HG03103 (cell line): ENCODE results near the gene UBE2D4.
"Not testable (repeated sequence)": the region's sequence is repeated elsewhere in the genome, so short reads cannot be mapped to it uniquely, and the experiment has no call there.

Source experiments
- ATAC-seq: cut with Tn5 transposase; IDR thresholded peaks from one replicate; pipeline ENCODE4 v1.9.1; 2021; ENCODE audit warnings: low read depth; ENCODE audit not compliant: unreplicated experiment

UBE2D4 gene

DNA sequence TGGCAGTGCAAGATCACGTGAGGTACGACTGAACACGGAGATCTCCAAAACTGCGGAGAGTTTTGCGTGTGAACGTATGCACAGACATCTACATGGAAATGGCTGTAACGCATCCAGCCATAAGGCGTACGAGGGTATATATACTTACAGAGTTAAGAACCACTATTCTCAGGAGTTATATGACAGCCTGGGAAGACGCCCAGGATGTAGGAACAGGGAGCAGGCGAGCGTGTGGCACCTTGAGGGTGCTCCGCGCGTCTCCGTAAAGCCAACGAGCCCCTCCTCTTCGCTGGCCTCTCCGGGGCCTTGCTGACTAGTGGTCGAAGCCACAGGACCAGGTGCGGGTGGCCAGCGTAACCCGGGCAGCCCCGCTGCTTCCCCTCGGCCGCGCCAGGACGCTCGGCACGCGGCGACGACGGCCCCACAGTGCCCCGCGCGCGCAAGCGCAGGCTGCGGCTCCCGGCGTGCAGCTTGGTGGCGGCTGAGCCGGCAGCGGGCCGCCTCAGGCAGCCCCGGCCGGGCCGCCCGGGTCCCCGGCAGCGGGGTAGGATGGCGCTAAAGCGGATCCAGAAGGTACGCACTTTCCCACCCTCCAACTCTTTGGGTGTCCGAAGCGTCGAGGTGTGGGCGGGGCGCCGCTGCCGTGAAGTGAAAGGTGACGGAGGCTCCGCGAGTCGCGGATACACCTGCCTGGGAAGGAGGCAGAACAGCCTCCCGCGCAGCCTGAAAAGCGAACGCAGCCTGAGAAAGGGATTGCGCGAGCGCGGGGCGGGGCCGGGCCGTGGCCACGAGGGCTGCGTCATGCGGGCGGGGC is at the start of gene UBE2D4:
UBE2D4 (plus strand) TSS at position 453 of the 814 bp plus-strand sequence; CDS start at position 550, 97 bp downstream.
- peak; percentile 83 for ATAC-seq

- no peak for ATAC-seq
Measured at GRCh38 chr7:43876976-43877745, 49.1 kb upstream of the UBE2D4 start.

DNA sequence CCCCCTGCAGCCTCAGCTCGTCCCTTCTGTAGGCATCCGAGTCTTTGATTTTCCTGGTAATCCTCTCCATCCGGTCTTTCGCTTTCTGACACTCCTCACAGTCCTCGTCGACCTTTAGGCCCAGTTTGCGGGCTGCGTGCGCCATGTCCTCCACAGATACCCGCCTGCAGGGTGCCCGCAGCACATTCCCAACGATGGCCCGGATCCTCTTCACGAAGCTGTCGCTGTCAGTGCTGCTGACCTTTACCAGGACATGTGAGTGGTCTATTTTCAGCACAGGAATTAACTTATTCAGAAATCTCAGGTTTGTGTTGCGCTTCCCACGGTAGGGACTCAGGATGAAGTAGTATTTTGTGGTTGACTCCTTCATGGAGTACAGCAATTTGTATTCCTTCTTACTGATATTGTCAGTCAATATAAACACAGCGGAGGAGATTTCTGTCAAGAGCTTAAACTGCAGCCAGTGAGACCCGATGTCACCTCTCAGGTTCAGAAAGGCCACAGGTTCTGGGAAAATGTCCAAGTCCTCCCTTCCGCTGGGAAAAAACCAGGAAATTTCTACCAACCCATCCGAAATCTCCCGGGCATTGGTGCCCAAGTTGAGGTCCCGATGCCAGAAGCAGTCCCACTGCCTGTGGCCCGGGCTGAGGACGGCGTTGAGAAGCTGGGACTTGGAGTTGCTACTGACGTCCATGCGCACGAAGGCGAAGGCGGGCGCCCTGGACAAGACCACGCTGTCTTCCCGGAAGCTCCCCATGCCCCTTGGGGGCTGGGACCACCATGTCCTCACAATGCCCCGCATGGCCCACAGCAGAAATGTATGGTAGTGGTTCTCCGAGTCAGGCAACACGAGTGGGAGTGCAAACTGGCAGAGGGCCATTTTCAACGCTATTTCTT is 48.0 kb upstream of the UBE2D4 start:
- ATAC-seq = no peak

DNA sequence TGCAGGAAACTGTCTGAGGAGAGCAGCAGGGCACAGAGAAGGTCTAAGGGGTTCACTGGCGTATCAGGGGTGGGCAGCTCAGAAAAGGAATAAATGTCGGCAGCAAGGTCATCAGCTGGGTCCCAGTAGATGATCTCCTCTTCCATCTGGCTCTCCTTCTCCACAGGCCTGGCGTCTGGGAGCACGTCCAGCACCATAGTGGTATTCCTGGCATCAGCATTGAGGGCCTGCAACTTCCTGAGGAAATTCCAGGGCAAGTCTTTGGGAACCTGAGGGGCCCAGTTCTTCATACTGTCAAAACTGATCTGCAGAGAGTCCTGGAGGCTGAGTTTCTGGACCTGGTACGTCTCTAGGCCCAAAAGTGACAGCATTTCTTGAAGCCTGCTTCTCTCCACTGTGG is 47.4 kb upstream of the UBE2D4 start:
- no peak for ATAC-seq

DNA sequence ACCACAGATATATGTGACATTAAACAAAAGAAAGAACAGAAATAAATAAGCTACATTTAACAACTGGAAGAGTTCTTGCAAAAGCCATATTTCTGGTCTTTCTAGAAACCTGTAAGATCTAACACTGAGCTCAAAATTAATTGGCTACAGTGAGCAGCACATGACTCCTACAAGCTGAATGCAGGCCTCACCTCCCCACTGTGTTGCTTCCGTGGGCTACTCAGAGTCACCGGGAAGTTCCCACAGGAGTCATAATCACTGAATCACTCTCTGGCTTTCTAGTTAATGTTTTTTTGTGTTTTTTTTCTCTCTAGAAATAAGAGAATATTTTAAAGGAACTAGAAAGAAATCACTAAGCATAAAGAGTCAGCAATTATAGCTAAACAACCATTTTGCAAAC is 46.8 kb upstream of the UBE2D4 start:
- ATAC-seq = no peak

DNA sequence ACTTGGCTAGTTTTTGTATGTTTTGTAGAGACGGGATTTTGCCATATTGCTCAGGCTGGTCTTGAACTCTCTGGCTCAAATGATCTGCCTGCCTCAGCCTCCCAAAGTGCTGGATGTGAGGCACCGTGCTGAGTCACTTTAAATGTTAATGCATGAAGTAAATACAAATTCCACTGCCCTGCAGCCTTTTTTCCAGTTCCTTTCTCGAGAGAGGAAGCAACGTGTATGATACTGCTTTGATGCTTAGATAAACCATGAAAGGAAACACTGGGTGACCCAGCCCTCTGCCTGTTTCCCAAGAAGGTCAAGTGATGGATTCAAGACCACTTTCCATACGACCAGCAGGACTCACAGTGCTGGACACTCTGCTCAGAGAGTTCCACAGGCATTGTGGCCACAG is 45.6 kb upstream of the UBE2D4 start:
- ATAC-seq = no peak

DNA sequence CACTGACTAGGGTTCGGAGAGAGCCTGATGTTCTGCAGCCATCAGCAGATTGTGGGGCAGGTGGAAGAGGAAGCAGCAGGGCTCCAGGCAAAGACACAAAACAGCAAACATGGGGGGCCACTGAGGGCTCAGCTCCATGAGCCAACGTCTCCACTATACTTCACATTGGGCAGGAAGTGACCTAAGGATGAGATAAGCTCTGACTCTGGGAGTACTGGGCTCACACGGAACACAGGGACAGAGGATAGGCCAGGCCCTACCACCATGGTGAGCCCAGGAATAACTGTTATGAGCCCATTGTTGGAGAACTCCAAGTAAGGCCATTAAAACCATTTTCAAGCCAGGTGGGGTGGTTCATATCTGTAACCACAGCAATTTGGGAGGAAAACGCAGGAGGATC is 42.0 kb upstream of the UBE2D4 start:
- no peak for ATAC-seq

GRCh38 chr7:43884617-43885016 is 41.6 kb upstream of the UBE2D4 start:
- ATAC-seq = no peak

DNA sequence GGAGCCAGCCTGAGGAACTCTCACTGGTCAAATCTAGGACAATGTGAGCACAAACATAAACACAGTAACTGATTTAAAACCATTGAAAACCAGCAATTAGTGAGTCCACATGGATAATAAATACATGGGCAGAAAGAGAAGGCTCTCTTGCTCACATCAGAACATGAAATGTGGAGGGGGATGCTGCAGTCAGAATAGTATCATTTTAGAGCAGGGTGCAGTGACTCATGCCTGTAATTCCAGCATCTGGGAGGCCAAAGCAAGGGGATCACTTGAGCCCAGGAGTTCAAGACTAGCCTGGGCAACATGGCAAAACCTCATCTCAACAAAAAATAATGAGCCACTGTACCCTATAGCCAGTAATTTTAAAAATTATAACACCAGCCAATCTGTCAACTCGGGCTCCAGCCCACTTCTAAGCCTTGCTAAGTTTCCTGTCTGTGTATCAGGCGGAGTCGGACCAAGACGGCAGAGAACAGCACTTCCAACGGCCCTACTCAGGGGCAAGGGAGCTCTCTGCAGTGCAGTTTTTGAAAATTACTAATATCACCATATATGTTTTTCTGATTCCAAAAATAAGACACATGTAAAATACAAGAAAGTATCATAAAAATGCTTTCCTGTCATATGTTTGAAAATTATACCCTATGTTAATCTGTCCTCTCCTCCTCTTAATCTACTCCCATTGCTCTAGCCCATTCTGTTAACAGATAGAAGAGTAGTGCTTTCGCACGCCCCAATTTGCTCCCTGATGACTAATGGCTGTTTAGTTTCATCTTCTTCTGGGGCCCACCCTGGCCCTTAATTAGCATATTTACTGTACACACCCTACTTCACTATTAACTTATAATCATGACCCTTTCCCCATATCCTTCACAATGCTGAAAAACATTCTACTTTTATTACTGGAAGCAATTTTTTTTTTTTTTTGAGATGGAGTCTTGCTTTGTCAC is 37.0 kb upstream of the UBE2D4 start:
- no peak for ATAC-seq

DNA sequence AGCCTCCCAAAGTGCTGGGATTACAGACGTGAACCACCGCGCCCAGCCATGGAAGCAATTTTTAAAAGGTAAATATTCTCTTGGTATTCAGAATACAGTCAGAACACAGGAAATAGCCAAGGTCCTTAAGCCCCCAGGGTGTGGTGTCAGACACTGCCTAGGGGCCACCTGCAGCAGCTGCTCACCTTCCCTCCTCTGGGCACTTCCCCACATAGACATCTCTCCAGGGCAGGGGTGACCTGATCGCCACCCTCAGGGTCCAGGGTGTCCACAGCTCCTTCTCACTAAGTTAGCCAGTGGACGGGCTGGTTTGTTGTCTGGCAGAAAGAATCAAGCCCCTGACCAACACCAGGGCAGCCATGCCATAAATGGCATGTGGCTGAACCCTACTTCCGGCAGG is 35.8 kb upstream of the UBE2D4 start:
- no peak for ATAC-seq

- no peak for ATAC-seq
Measured at GRCh38 chr7:43891069-43891955, 34.9 kb upstream of the UBE2D4 start.

GRCh38 chr7:43895847-43896415 is 30.3 kb upstream of the UBE2D4 start:
- no peak for ATAC-seq

DNA sequence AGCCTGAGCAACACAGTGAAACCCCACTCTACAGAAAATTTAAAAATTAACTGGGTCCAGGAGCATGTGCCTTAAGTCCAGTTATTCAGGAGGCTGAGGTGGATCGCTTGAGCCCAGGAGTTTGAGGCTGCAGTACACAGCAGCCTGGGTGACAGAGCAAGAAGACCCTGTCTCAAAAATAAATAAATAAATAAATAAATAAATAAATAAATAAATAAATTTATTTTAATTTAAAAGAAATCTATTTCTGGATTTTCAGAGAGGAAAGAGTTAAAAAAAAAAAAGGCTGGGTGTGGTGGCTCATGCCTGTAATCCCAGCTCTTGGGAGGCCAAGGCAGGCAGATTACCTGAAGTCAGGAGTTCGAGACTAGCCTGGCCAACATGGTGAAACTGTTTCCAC is 27.7 kb upstream of the UBE2D4 start:
- ATAC-seq = not testable (repeated sequence)

GRCh38 chr7:43902542-43903054 is 23.6 kb upstream of the UBE2D4 start:
- no peak for ATAC-seq

DNA sequence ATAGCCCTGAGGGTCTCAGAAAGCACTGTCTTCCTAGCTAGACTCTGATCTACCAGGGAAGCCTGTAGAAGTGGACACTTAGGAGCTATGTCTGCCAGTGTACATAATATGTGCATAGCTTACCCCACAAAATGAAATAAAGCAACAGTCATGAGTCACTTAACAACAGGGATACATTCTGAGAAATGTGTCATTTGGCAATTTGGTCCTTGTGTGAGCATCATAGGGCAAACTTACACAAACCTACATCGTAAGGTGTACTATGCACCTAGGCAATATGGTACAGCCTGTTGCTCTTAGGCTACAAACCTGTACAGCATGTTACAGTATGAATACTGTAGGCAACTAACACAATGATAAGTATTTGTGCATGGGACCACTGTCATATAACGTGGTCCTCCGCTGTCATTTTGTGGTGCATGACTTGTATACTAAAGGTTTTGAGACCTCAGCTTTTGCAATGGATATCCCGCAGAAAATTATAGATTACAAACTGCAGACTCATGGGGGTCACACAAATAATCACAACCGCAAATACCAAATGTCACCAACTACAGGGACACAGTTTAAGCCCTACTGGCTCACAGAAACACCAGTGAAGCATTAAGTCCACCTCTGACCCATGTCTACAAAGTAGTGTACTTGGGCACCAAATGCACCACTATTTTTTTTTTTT is 21.6 kb upstream of the UBE2D4 start:
- ATAC-seq = no peak

GRCh38 chr7:43905209-43905946 is 20.9 kb upstream of the UBE2D4 start:
- ATAC-seq = no peak

- peak; percentile 26 for ATAC-seq
Measured at GRCh38 chr7:43905956-43906330, 20.3 kb upstream of the UBE2D4 start.
